ENCODE results near the gene ATG4B.

DNA sequence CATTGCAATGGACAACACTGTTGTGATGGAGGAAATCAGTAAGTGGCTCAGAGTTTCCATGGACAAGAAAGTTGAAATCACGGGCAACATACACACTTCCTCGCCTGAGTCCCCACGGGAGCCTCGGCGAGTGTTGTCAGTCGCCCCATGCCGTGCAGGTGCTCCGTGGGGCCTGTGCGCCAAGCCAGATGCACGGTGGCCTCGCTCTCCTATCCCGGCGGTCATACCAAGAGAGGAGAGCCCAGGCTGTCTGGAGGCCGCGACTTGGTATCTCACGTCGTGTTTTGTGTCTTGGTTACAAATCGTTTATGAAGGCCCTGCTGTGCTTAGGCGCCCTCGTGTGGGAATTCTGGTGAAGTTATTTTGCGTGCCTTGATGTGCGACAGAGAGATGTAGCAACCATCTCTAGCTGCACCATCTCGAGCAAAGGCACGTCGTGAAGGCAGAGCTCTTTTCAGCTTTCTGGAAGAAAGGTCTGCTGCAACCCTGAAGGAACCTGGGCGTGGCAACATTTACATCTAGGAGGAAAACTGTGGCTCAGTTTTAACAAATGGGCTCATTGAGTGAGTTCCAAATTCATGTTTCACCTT, 21.8 kb downstream of the ATG4B start:
- TF ChIP-seq, protein P1, sequence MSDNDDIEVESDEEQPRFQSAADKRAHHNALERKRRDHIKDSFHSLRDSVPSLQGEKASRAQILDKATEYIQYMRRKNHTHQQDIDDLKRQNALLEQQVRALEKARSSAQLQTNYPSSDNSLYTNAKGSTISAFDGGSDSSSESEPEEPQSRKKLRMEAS (IDR thresholded peaks at IDR 0.05), result no peak
- no peak for TF ChIP-seq EZH2 (IDR thresholded peaks at IDR 0.05; ENCODE audit: low read depth, low read length, severe bottlenecking)
- TF ChIP-seq ZNF274 (IDR thresholded peaks at IDR 0.05; ENCODE audit: borderline replicate concordance, extremely low read depth, low read length), result no peak
- peak; percentile 64 to 76 for TF ChIP-seq RAD21 (IDR thresholded peaks at IDR 0.05 in 1 of 2, conservative IDR thresholded peaks at IDR 0.05 in 1 of 2; ENCODE audit: low read depth in 2 of 2, low read length in 2 of 2)
- TF ChIP-seq, protein P2, sequence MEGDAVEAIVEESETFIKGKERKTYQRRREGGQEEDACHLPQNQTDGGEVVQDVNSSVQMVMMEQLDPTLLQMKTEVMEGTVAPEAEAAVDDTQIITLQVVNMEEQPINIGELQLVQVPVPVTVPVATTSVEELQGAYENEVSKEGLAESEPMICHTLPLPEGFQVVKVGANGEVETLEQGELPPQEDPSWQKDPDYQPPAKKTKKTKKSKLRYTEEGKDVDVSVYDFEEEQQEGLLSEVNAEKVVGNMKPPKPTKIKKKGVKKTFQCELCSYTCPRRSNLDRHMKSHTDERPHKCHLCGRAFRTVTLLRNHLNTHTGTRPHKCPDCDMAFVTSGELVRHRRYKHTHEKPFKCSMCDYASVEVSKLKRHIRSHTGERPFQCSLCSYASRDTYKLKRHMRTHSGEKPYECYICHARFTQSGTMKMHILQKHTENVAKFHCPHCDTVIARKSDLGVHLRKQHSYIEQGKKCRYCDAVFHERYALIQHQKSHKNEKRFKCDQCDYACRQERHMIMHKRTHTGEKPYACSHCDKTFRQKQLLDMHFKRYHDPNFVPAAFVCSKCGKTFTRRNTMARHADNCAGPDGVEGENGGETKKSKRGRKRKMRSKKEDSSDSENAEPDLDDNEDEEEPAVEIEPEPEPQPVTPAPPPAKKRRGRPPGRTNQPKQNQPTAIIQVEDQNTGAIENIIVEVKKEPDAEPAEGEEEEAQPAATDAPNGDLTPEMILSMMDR (IDR thresholded peaks at IDR 0.05; ENCODE audit: control extremely low read depth in 1 of 3, insufficient read depth in 1 of 3, low read depth in 1 of 3, low read length in 3 of 3), result peak; percentile 58 to 72 (median 58)
- no peak for TF ChIP-seq RXRA (IDR thresholded peaks at IDR 0.05; ENCODE audit: insufficient read depth, low read depth, low read length)
- no peak for TF ChIP-seq MAFK (IDR thresholded peaks at IDR 0.05; ENCODE audit: low read depth, low read length)
- TF ChIP-seq, protein P3, sequence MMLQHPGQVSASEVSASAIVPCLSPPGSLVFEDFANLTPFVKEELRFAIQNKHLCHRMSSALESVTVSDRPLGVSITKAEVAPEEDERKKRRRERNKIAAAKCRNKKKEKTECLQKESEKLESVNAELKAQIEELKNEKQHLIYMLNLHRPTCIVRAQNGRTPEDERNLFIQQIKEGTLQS (IDR thresholded peaks at IDR 0.05; ENCODE audit: insufficient read depth, low read depth, low read length), result no peak
- peak; percentile 59 for TF ChIP-seq TEAD4 (IDR thresholded peaks at IDR 0.05; ENCODE audit: low read depth, low read length)
- TF ChIP-seq HDAC2 (IDR thresholded peaks at IDR 0.05; ENCODE audit: borderline replicate concordance in 1 of 2, low read depth in 2 of 2, low read length in 2 of 2), result no peak
- no peak for TF ChIP-seq CHD2 (IDR thresholded peaks at IDR 0.05; ENCODE audit: low read length)
- no peak for TF ChIP-seq POLR2AphosphoS5 (IDR thresholded peaks at IDR 0.05; ENCODE audit: low read depth, low read length)

Data from H1 (cell line).